Measurements from ENCODE around the gene PLN. TPM values are rescaled to one million over a fixed set of nuclear protein-coding genes. Genes with fewer than 3 reads are reported as not detected.

PLN gene
- total and polyA plus RNA-seq, 10 of the 15 experiments (the other 5 are each of a cell fraction or from before 2014, with no cell fraction given) = 0.16 to 0.44 TPM; not detected in 8

- ATAC-seq = no peak
- no peak for TF ChIP-seq HDAC6 (IDR thresholded peaks at IDR 0.05; ENCODE audit: unreplicated experiment)
- TF ChIP-seq WRNIP1 (IDR thresholded peaks at IDR 0.05; ENCODE audit: borderline replicate concordance, low read depth, low read length) = no peak
- no peak for TF ChIP-seq E2F4 (IDR thresholded peaks at IDR 0.05; ENCODE audit: low read depth, low read length)
- no peak for TF ChIP-seq NKRF (conservative IDR thresholded peaks at IDR 0.05)
- TF ChIP-seq PKNOX1 (IDR thresholded peaks at IDR 0.05) = no peak
- TF ChIP-seq ZNF274 (IDR thresholded peaks at IDR 0.05; ENCODE audit: insufficient read depth, insufficient read length) = no peak
- TF ChIP-seq, protein P1, sequence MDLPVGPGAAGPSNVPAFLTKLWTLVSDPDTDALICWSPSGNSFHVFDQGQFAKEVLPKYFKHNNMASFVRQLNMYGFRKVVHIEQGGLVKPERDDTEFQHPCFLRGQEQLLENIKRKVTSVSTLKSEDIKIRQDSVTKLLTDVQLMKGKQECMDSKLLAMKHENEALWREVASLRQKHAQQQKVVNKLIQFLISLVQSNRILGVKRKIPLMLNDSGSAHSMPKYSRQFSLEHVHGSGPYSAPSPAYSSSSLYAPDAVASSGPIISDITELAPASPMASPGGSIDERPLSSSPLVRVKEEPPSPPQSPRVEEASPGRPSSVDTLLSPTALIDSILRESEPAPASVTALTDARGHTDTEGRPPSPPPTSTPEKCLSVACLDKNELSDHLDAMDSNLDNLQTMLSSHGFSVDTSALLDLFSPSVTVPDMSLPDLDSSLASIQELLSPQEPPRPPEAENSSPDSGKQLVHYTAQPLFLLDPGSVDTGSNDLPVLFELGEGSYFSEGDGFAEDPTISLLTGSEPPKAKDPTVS (IDR thresholded peaks at IDR 0.05; ENCODE audit: low read depth, low read length) = no peak
- TF ChIP-seq RELB (IDR thresholded peaks at IDR 0.05; ENCODE audit: low read depth) = no peak
- TF ChIP-seq, protein P2, sequence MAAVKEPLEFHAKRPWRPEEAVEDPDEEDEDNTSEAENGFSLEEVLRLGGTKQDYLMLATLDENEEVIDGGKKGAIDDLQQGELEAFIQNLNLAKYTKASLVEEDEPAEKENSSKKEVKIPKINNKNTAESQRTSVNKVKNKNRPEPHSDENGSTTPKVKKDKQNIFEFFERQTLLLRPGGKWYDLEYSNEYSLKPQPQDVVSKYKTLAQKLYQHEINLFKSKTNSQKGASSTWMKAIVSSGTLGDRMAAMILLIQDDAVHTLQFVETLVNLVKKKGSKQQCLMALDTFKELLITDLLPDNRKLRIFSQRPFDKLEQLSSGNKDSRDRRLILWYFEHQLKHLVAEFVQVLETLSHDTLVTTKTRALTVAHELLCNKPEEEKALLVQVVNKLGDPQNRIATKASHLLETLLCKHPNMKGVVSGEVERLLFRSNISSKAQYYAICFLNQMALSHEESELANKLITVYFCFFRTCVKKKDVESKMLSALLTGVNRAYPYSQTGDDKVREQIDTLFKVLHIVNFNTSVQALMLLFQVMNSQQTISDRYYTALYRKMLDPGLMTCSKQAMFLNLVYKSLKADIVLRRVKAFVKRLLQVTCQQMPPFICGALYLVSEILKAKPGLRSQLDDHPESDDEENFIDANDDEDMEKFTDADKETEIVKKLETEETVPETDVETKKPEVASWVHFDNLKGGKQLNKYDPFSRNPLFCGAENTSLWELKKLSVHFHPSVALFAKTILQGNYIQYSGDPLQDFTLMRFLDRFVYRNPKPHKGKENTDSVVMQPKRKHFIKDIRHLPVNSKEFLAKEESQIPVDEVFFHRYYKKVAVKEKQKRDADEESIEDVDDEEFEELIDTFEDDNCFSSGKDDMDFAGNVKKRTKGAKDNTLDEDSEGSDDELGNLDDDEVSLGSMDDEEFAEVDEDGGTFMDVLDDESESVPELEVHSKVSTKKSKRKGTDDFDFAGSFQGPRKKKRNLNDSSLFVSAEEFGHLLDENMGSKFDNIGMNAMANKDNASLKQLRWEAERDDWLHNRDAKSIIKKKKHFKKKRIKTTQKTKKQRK (IDR thresholded peaks at IDR 0.05; ENCODE audit: low read depth, low read length) = no peak
- TF ChIP-seq, protein P3, sequence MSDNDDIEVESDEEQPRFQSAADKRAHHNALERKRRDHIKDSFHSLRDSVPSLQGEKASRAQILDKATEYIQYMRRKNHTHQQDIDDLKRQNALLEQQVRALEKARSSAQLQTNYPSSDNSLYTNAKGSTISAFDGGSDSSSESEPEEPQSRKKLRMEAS (IDR thresholded peaks at IDR 0.05; ENCODE audit: low read depth, low read length) = no peak
- no peak for TF ChIP-seq RAD21 (IDR thresholded peaks at IDR 0.05; ENCODE audit: insufficient read depth, low read depth, low read length)
- no peak for TF ChIP-seq SIX5 (IDR thresholded peaks at IDR 0.05; ENCODE audit: low read depth, low read length, severe bottlenecking)
- no peak for TF ChIP-seq SMARCA5 (IDR thresholded peaks at IDR 0.05)
Observed at GRCh38 chr6:118548613-118549012, 517 bp downstream of the PLN start.

More at GRCh38 chr6:118548613-118549012, 517 bp downstream of the PLN start:
- no TSS peak for BruUV-seq (replicated peaks)
- Histone ChIP-seq H3K4me3 (no peak overlapping the region), H3K36me3 (ENCODE audit: control insufficient read depth in 2 of 2, insufficient read depth in 2 of 2, low read length in 1 of 2) (no peaks in the 10 kb centered on the region), H3K9me3 (replicated peaks; ENCODE audit: control insufficient read depth, insufficient read depth, low read length) (no peaks in the 10 kb centered on the region), H3K4me2 (ENCODE audit: control insufficient read depth, insufficient read depth) (no peak overlapping the region), H3K79me2 (ENCODE audit: control insufficient read depth, insufficient read depth, low read length) (no peaks in the 10 kb centered on the region), H4K20me1 (ENCODE audit: control insufficient read depth, insufficient read depth) (no peaks in the 10 kb centered on the region), H3K4me1 (ENCODE audit: control insufficient read depth, insufficient read depth, low read length) (no peaks in the 10 kb centered on the region), H3K27ac (ENCODE audit: control insufficient read depth, insufficient read depth) (no peak overlapping the region), H3K9ac (ENCODE audit: control insufficient read depth, insufficient read depth, low read length) (no peak overlapping the region), H2AFZ (ENCODE audit: control insufficient read depth, low read depth, low read length) (no peak overlapping the region), H3K27me3 (replicated peaks in 1 of 2; ENCODE audit: control insufficient read depth in 2 of 2, insufficient read depth in 2 of 2, low read length in 1 of 2) (no peaks in the 10 kb centered on the region)
- RAD21 ChIA-PET (ENCODE audit: unreplicated experiment) = no interaction called here
- CTCF ChIA-PET = interaction anchor here (0.7 to 2.6 kb wide), 5 partner anchors 17 to 572 kb away, joined by 3 to 10 read pairs (median 5); no protein-coding TSS in a partner anchor
- in situ Hi-C loops (cut with MboI) (loop anchor here (10.0 kb wide), 1 partner anchor 264 kb away; no protein-coding TSS in a partner anchor), intact Hi-C loops (cut with micrococcal nuclease; ENCODE audit: unreplicated experiment) (no loop called here)
- POLR2A ChIA-PET = no interaction called here
- no peak for FAIRE-seq
- no peak for DNase-seq (ENCODE audit: low read depth, low spot score)
- SMC1A ChIA-PET (ENCODE audit: uncharacterized antibody, unreplicated experiment) = interaction anchor here (0.7 to 2.2 kb wide), 2 partner anchors 8 to 264 kb away, joined by 3 to 5 read pairs; no protein-coding TSS in a partner anchor

All from GM12878 (cell line).